Body of pancreas (tissue), 4 donors: Measurements from ENCODE around the gene PRICKLE4. TPM values are rescaled to one million over a fixed set of nuclear protein-coding genes. Genes with fewer than 3 reads are reported as not detected.

Source experiments
- ATAC-seq: fragments of 150-250 bp; one replicate; pipeline ENCODE4 v1.9.1; 2016
- DNase-seq, 4 donors: peaks; one replicate each; pipeline ENCODE4 v3.0.0-alpha.2; 2019
- H3K27ac ChIP-seq, 4 donors: fragments of 200-600 bp; sonication (generic); 1 replicate in 3 of 4; 2 replicates in 1 of 4; pipeline versions ENCODE4 v1.5.1 to v1.6.1; 2016 to 2019; ENCODE audit warnings: mild to moderate bottlenecking in 1 of 4, mixed read lengths in 1 of 4, moderate library complexity in 1 of 4
- H3K27me3 ChIP-seq, 2 donors: fragments of 200-600 bp; sonication (generic); one replicate each; pipeline ENCODE4 v1.6.0; 2016; ENCODE audit warnings: mild to moderate bottlenecking in 1 of 2
- H3K36me3 ChIP-seq, 2 donors: fragments of 200-600 bp; sonication (generic); replicated peaks in 1 of 2; 2 replicates each; pipeline ENCODE4 v1.5.1; 2016; ENCODE audit warnings: low read depth in 2 of 2; ENCODE audit not compliant: insufficient read depth in 1 of 2
- H3K4me1 ChIP-seq: fragments of 200-600 bp; sonication (generic); one replicate; pipeline ENCODE4 v1.6.0; 2016
- H3K4me3 ChIP-seq, 2 donors: fragments of 200-600 bp; sonication (generic); 1 replicate in 1 of 2; 2 replicates in 1 of 2; pipeline ENCODE4 v1.5.1; 2016 to 2019
- H3K9me3 ChIP-seq, 3 donors: fragments of 200-600 bp; sonication (generic); 1 replicate in 2 of 3; 2 replicates in 1 of 3; pipeline ENCODE4 v1.5.1; 2016
- CTCF ChIP-seq, 7 experiments: fragments of 450-650 bp in 4 of 7; fragments of 200-600 bp in 3 of 7; sonication (generic) in 3 of 7; IDR thresholded peaks; one replicate each; pipeline ENCODE4 v1.5.1; 2016 to 2019; ENCODE audit warnings: antibody characterized with exemption in 7 of 7
- POLR2A ChIP-seq, 3 donors: fragments of 450-650 bp; IDR thresholded peaks; one replicate each; pipeline ENCODE4 v1.6.1; 2016; ENCODE audit warnings: antibody characterized with exemption in 3 of 3, mild to moderate bottlenecking in 2 of 3
- WGBS, 2 donors: methylation state at CpG; one replicate each; pipeline ENCODE4 v1.1.5; 2017; 5-methylcytosine and 5-hydroxymethylcytosine counted together
- intact Hi-C: fragments of 100-400 bp; cut with DNase I; formaldehyde crosslinking; loops from one replicate; pipeline ENCODE4 v1.15.1; 2023
- total RNA-seq, 2 donors: library from RNA; depleted of rRNA; stranded (reverse); fragments of >200 nt; gene quantifications; one replicate each; pipeline ENCODE4 v1.1.0, GENCODE V29; 2016

The PRICKLE4 gene
- total RNA-seq, 2 donors from 2014 or later = 4.4 to 16.8 TPM

GRCh38 chr6:41736800-41737555 is 43.6 kb upstream of the PRICKLE4 start:
- TF ChIP-seq CTCF (IDR thresholded peaks at IDR 0.05) (no peak), POLR2A (IDR thresholded peaks at IDR 0.05) (no peak)
- WGBS, 2 donors = 82% methylated on average over 12 to 13 of the region's 13 CpGs
- no peak overlapping the region for H3K27ac ChIP-seq
- H3K4me1 ChIP-seq = peaks cover 19% of the 10 kb centered on the region
- H3K4me3 ChIP-seq = no peak overlapping the region
- no peak for ATAC-seq
- intact Hi-C loops = no loop called here
- H3K27me3 ChIP-seq = no peaks in the 10 kb centered on the region
- H3K36me3 ChIP-seq = no peaks in the 10 kb centered on the region
- no peaks in the 10 kb centered on the region for H3K9me3 ChIP-seq
- no peak for DNase-seq

GRCh38 chr6:41737591-41738130 is 42.9 kb upstream of the PRICKLE4 start:
- no peaks in the 10 kb centered on the region for H3K9me3 ChIP-seq
- H3K27me3 ChIP-seq = no peaks in the 10 kb centered on the region
- H3K27ac ChIP-seq = no peak overlapping the region
- DNase-seq (no peak), ATAC-seq (no peak)
- H3K36me3 ChIP-seq = no peaks in the 10 kb centered on the region
- WGBS, 2 donors = 89 to 92% methylated on average over 5 to 6 of the region's 6 CpGs
- H3K4me1 ChIP-seq = peaks cover 17% of the 10 kb centered on the region
- no peak for TF ChIP-seq CTCF (IDR thresholded peaks at IDR 0.05)
- no peak for TF ChIP-seq POLR2A (IDR thresholded peaks at IDR 0.05)
- no peak overlapping the region for H3K4me3 ChIP-seq
- intact Hi-C loops = no loop called here

- 72 to 73% methylated on average over 3 to 4 of the region's 4 CpGs for WGBS, 2 donors
- Histone ChIP-seq H3K4me1 (peaks cover 5% of the 10 kb centered on the region), H3K9me3 (no peaks in the 10 kb centered on the region), H3K27me3 (no peaks in the 10 kb centered on the region), H3K36me3 (no peaks in the 10 kb centered on the region), H3K27ac (no peak overlapping the region), H3K4me3 (no peak overlapping the region)
- TF ChIP-seq POLR2A (IDR thresholded peaks at IDR 0.05) = no peak
- no peak for TF ChIP-seq CTCF (IDR thresholded peaks at IDR 0.05)
- ATAC-seq (no peak), DNase-seq (no peak)
- intact Hi-C loops = no loop called here
These were observed 41.5 kb upstream of the PRICKLE4 start for GRCh38 chr6:41739041-41739440.

- intact Hi-C loops = no loop called here
- Histone ChIP-seq H3K4me1 (peaks cover 5% of the 10 kb centered on the region), H3K4me3 (no peak overlapping the region), H3K27ac (no peak overlapping the region), H3K36me3 (no peaks in the 10 kb centered on the region), H3K27me3 (no peaks in the 10 kb centered on the region), H3K9me3 (no peaks in the 10 kb centered on the region)
- no peak for ATAC-seq
- 75 to 79% methylated on average over 12 to 13 of the region's 13 CpGs for WGBS, 2 donors
- DNase-seq = no peak
- TF ChIP-seq CTCF (IDR thresholded peaks at IDR 0.05) = no peak
- no peak for TF ChIP-seq POLR2A (IDR thresholded peaks at IDR 0.05)
These were observed 40.0 kb upstream of the PRICKLE4 start for GRCh38 chr6:41740366-41741162.
